GM19328 (cell line): Measurements from ENCODE around the gene KCNJ6.
"Not testable (repeated sequence)": the region's sequence is repeated elsewhere in the genome, so short reads cannot be mapped to it uniquely, and the experiment has no call there.

Experiments
- ATAC-seq: cut with Tn5 transposase; IDR thresholded peaks from one replicate; pipeline ENCODE4 v1.9.1; 2021; ENCODE audit warnings: mild to moderate bottlenecking, moderate library complexity; ENCODE audit not compliant: unreplicated experiment

The KCNJ6 gene

GRCh38 chr21:37784591-37785318 is 131.5 kb downstream of the KCNJ6 start:
- ATAC-seq, result no peak

- ATAC-seq, result no peak
These were observed 133.2 kb downstream of the KCNJ6 start for GRCh38 chr21:37783016-37783415.

GRCh38 chr21:37780991-37781983 is 135.0 kb downstream of the KCNJ6 start:
- no peak for ATAC-seq

- ATAC-seq, result no peak
These were observed 145.1 kb downstream of the KCNJ6 start for GRCh38 chr21:37771181-37771580.

GRCh38 chr21:37770461-37770860 is 145.8 kb downstream of the KCNJ6 start:
- ATAC-seq, result no peak

GRCh38 chr21:37769656-37770055 is 146.6 kb downstream of the KCNJ6 start:
- ATAC-seq, result no peak

- no peak for ATAC-seq
These were observed 148.3 kb downstream of the KCNJ6 start for GRCh38 chr21:37767984-37768383.

GRCh38 chr21:37766129-37766528 is 150.1 kb downstream of the KCNJ6 start:
- no peak for ATAC-seq

- no peak for ATAC-seq
These were observed 150.9 kb downstream of the KCNJ6 start for GRCh38 chr21:37765221-37765900.

GRCh38 chr21:37764691-37765090 is 151.6 kb downstream of the KCNJ6 start:
- no peak for ATAC-seq

GRCh38 chr21:37763298-37763697 is 153.0 kb downstream of the KCNJ6 start:
- no peak for ATAC-seq

- no peak for ATAC-seq
These were observed 153.7 kb downstream of the KCNJ6 start for GRCh38 chr21:37762606-37763005.

GRCh38 chr21:37761406-37761805 is 154.9 kb downstream of the KCNJ6 start:
- not testable (repeated sequence) for ATAC-seq

- no peak for ATAC-seq
These were observed 156.5 kb downstream of the KCNJ6 start for GRCh38 chr21:37759777-37760176.

- no peak for ATAC-seq
These were observed 157.3 kb downstream of the KCNJ6 start for GRCh38 chr21:37758982-37759381.

- ATAC-seq, result no peak
These were observed 158.5 kb downstream of the KCNJ6 start for GRCh38 chr21:37757606-37758376.

- ATAC-seq, result no peak
These were observed 163.1 kb downstream of the KCNJ6 start for GRCh38 chr21:37753122-37753599.

GRCh38 chr21:37751268-37751975 is 164.8 kb downstream of the KCNJ6 start:
- no peak for ATAC-seq

- ATAC-seq, result no peak
These were observed 167.1 kb downstream of the KCNJ6 start for GRCh38 chr21:37749132-37749531.

- ATAC-seq, result no peak
These were observed 167.9 kb downstream of the KCNJ6 start for GRCh38 chr21:37748351-37748750.
